HepG2 (cell line): ENCODE data around the gene FAM120AOS. TPM values are rescaled to one million over a fixed set of nuclear protein-coding genes. Genes with fewer than 3 reads are reported as not detected.

Experiments
- ATF1 ChIP-seq: IDR thresholded peaks from 2 replicates; pipeline ENCODE4 v1.6.1; 2016; ENCODE audit warnings: mild to moderate bottlenecking, control low read depth
- ELF1 ChIP-seq: sonication (generic); formaldehyde crosslinking; IDR thresholded peaks from 2 replicates; pipeline ENCODE4 v1.4.0; 2020; ENCODE audit warnings: missing genetic modification reagents
- GABPB1 ChIP-seq: IDR thresholded peaks from 2 replicates; pipeline ENCODE4 v1.6.1; 2016; ENCODE audit warnings: mild to moderate bottlenecking, missing genetic modification reagents, moderate library complexity, missing compliant biosample characterization
- GATAD1 ChIP-seq: IDR thresholded peaks from 2 replicates; pipeline ENCODE4 v1.6.1; 2016; ENCODE audit warnings: missing genetic modification reagents, missing compliant biosample characterization
- PHF20 ChIP-seq: sonication (generic); formaldehyde crosslinking; IDR thresholded peaks from 2 replicates; pipeline ENCODE4 v1.5.0; 2020; ENCODE audit warnings: mild to moderate bottlenecking, missing genetic modification reagents
- ZNF501 ChIP-seq: sonication (generic); formaldehyde crosslinking; IDR thresholded peaks from 2 replicates; pipeline ENCODE4 v1.5.1; 2020; ENCODE audit warnings: mild to moderate bottlenecking, moderate library complexity, missing genetic modification reagents
- polyA plus RNA-seq, 8 experiments: library from polyadenylated mRNA; depleted of rRNA in 3 of 8; stranded (reverse) in 7 of 8; unstranded in 1 of 8; fragments of >200 nt; fragmentation: Illumina TruSeq in 4 of 8; extraction: Trizol in 4 of 8; gene quantifications; 2 replicates each; pipeline versions ENCODE4 v1.2.1 to v1.2.3, GENCODE V29; 2011 to 2016; ENCODE audit warnings: low read depth in 4 of 8, missing spikeins in 1 of 8, mixed read lengths in 1 of 8; ENCODE audit not compliant: insufficient read depth in 1 of 8
- total RNA-seq, 5 experiments: library from RNA; depleted of rRNA; stranded (reverse); fragments of >200 nt; fragmentation: Illumina TruSeq; extraction: Trizol; gene quantifications; 2 replicates each; pipeline ENCODE4 v1.2.3, GENCODE V29; 2016; ENCODE audit warnings: low read depth in 1 of 5
- TF ChIP-seq, protein P1 (sequence below): sonication (generic); formaldehyde crosslinking; conservative IDR thresholded peaks from 2 replicates; pipeline ENCODE4 v1.4.0; 2020; ENCODE audit warnings: mild to moderate bottlenecking, missing genetic modification reagents, moderate library complexity
- TF ChIP-seq, protein P2 (sequence below): sonication (generic); formaldehyde crosslinking; IDR thresholded peaks from 2 replicates; pipeline ENCODE4 v1.5.0; 2020; ENCODE audit warnings: mild to moderate bottlenecking, missing genetic modification reagents

Gene FAM120AOS
- total and polyA plus RNA-seq, 2 of the 13 experiments (the other 11 are each of a cell fraction or from before 2014, with no cell fraction given), result 28.2 to 34.6 TPM

DNA sequence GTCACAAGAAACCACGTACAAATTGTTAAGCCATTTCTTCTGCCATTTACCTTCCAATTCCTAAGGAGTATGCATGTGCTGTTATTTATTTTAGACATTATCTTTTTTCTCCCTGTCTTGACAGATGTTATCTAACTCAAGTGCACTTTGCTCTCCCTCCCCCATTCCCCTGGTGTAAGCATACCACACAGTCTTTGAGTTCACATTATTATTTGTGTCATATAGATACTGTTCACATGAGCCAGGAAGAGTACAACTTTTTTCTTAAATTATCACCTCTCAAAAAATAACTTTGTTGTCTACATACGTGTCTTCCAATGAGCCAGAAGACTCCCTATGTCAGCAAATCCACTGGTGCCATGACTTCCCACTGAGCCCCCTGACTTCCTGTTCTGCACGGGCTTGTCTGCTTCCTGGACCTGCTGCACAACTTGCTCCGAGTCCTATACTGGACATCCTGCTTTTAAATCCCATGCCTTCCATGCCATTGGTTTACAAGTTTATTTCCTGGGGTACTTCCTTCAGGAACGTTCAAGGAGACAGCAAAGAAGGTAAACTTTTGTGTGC lies 21.8 kb downstream of the FAM120AOS start (continued):
- TF ChIP-seq, protein P1, sequence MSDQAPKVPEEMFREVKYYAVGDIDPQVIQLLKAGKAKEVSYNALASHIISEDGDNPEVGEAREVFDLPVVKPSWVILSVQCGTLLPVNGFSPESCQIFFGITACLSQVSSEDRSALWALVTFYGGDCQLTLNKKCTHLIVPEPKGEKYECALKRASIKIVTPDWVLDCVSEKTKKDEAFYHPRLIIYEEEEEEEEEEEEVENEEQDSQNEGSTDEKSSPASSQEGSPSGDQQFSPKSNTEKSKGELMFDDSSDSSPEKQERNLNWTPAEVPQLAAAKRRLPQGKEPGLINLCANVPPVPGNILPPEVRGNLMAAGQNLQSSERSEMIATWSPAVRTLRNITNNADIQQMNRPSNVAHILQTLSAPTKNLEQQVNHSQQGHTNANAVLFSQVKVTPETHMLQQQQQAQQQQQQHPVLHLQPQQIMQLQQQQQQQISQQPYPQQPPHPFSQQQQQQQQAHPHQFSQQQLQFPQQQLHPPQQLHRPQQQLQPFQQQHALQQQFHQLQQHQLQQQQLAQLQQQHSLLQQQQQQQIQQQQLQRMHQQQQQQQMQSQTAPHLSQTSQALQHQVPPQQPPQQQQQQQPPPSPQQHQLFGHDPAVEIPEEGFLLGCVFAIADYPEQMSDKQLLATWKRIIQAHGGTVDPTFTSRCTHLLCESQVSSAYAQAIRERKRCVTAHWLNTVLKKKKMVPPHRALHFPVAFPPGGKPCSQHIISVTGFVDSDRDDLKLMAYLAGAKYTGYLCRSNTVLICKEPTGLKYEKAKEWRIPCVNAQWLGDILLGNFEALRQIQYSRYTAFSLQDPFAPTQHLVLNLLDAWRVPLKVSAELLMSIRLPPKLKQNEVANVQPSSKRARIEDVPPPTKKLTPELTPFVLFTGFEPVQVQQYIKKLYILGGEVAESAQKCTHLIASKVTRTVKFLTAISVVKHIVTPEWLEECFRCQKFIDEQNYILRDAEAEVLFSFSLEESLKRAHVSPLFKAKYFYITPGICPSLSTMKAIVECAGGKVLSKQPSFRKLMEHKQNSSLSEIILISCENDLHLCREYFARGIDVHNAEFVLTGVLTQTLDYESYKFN (CRISPR knock-in tag), result peak; percentile 36
- TF ChIP-seq ATF1 (CRISPR knock-in tag) (no peak), ELF1 (peak; percentile 53; the same call in 1 of the 2 replicates), ZNF501 (CRISPR knock-in tag) (no peak), PHF20 (CRISPR knock-in tag) (0 out of 2 replicates have a peak, but pooled peaks have one; percentile 60), GATAD1 (CRISPR knock-in tag) (no peak), GABPB1 (CRISPR knock-in tag) (peak; percentile 55; the same call in 1 of the 2 replicates)
- TF ChIP-seq, protein P2, sequence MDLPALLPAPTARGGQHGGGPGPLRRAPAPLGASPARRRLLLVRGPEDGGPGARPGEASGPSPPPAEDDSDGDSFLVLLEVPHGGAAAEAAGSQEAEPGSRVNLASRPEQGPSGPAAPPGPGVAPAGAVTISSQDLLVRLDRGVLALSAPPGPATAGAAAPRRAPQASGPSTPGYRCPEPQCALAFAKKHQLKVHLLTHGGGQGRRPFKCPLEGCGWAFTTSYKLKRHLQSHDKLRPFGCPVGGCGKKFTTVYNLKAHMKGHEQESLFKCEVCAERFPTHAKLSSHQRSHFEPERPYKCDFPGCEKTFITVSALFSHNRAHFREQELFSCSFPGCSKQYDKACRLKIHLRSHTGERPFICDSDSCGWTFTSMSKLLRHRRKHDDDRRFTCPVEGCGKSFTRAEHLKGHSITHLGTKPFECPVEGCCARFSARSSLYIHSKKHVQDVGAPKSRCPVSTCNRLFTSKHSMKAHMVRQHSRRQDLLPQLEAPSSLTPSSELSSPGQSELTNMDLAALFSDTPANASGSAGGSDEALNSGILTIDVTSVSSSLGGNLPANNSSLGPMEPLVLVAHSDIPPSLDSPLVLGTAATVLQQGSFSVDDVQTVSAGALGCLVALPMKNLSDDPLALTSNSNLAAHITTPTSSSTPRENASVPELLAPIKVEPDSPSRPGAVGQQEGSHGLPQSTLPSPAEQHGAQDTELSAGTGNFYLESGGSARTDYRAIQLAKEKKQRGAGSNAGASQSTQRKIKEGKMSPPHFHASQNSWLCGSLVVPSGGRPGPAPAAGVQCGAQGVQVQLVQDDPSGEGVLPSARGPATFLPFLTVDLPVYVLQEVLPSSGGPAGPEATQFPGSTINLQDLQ (CRISPR knock-in tag), result no peak
